Stimulated activated CD8-positive, alpha-beta memory T cell treated with anti-CD3 and anti-CD28 coated beads, Interleukin-15, amount 100 ng/mL, for 48 hours (primary cell): ENCODE data around the gene SPA17.
A peak's percentile ranks its signal among the peaks of the same experiment; 100 is the strongest.

Source experiments
- DNase-seq, 2 donors: peaks; one replicate each; pipeline ENCODE4 v3.0.0-alpha.2; 2020; ENCODE audit warnings: low read depth in 2 of 2

The SPA17 gene

GRCh38 chr11:124673333-124674167 is at the start of gene SPA17, which contains the start of gene SIAE:
TSS of gene SPA17 (plus strand) at chr11:124673904. CDS start at chr11:124675265, 1,361 bp downstream.
TSS of gene SIAE (minus strand) at chr11:124673739. CDS start at chr11:124673708, 31 bp downstream.
- DNase-seq, result peak; percentile 85 to 86

GRCh38 chr11:124625504-124626168 is 48.1 kb upstream of the SPA17 start:
- DNase-seq, result no peak

DNA sequence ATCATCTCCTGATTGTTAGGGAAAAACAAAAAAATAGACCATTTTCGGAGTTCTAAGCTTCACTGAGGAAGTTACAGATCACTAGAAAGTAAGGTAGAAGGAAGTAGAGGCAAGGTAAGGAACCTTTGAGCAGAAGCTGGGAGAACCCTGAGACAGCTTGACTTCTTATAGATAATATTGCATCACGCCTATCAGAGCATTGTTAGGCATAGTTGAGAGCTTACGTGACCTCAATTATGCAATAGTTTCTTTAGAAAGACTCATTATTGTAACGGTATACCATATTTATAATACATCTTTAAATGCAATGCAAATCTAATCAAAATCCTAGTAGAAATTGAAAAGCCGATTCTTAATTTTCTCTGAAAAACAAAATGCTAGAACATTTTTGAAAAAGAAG is 46.2 kb upstream of the SPA17 start:
- no peak for DNase-seq

GRCh38 chr11:124629961-124630360 is 43.7 kb upstream of the SPA17 start:
- no peak for DNase-seq

- no peak for DNase-seq
Measured at GRCh38 chr11:124633355-124633754, 40.3 kb upstream of the SPA17 start.

- DNase-seq, result no peak
Measured at GRCh38 chr11:124635932-124636331, 37.8 kb upstream of the SPA17 start.

DNA sequence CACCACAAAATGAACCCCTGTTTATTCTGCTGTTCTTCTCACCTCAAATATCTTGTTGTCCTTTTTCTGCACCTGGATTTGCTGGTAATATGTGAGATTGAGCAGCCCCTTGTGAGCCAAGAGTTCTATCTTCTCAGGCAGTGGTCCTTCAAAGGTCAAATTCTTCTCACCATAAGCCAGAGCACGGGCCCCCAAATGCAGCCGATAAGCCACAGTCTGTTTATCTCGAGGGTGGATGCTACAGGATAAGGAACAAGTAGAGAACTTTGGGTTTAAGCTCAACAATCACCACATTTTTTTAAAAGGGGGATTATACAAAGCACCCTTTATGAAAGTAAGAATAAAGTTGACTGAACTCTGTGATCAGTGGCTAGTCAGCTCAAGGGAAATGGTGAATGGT is 35.2 kb upstream of the SPA17 start:
- DNase-seq, result no peak

GRCh38 chr11:124639186-124639585 is 34.5 kb upstream of the SPA17 start:
- no peak for DNase-seq

GRCh38 chr11:124640666-124641065 is 33.0 kb upstream of the SPA17 start:
- no peak for DNase-seq

DNA sequence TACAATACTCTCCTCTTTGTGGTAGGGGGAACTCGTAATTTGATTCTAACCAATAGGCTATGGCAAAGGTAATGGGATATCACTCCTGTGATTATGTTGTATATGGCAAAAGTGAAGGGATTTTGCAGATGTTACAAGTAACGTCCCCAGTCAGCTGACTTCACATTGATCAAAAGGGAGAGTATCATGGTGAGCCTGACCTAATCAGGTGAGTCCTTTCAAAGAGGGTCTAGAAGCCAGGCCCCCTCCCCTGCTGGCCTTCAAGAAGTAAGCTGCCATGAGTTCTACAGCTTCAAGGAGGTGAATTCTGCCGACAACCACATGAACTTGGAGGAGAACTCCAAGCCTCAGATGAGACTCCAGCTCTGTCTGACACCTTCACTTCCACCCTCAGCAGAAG is 31.1 kb upstream of the SPA17 start:
- DNase-seq, result no peak

- DNase-seq, result no peak
Measured at GRCh38 chr11:124643042-124643604, 30.6 kb upstream of the SPA17 start.

DNA sequence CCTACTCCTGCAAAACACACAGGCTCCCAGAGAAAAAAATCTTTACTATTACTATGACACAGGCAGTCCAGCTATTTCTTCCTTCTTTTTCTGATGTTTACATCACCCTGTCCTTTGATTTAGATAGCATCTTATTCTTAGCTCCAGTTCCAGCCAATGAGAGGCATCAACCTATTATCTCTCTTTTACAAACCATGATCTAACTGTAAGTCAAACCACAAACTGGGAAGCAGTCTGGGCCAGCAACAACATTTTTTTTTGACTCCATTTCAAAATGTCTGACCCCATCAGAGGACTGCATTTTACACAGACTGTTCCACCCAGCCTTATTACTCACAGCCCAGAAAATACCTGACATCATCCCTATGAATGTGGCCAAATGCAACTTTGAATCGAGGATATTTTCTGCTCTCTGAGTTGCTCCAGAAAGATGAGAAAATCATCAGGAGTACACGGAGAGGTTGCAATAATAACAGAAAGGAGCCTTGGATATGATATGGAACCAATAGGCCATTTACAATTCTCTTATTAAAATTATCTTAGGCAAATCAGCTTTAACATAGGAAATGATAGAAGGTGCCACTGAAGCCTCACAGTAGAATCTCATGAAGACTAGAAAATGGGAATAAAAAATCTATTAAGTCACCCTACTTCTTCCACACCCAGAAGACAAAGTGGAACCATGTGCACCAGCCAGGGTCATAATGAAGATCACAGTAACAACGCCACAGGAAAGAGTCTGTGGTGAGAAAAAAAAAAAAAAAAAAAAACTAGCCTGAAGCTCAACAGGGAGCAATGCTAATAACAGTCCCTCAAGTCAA is 29.9 kb upstream of the SPA17 start:
- DNase-seq, result no peak

DNA sequence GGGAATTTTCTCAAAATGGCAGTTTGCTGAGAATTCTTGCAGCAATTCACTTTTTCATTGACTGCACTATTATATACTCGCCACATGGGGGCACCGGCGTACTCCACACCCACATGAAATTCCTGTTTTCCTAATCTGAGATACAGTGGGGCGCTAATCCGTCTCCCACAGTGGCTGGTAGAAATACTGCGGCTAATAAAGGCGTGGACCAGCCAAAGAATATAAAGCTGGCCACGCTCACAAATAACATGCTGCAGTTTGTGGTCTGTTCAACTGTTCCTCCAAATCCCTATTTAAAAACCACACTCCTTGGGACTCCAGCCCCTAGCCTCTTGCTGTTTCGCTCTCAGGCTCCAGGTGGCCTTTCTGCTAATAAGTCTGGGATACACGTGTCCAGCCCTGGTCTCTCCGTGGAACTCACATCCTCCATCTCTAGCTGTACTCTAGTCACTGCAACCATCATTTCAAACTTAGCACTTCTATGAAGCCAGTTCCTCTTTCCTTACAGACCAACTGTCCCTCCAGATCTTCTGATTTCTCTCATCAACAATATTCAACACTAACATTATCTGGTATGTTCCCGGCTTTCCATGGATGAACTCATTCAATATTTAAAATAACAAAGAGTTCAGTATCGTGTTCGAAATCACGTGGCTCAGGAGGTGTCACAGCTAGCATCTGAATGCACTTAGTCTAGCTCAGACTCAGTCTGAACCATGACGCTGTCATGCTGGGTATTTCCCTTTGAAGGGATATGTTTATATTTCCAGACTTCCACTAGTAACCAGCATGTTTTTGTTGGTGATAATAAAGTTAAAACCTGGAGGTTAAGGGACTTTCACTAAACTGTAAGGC is 29.1 kb upstream of the SPA17 start:
- DNase-seq, result no peak

GRCh38 chr11:124646148-124646547 is 27.6 kb upstream of the SPA17 start:
- DNase-seq, result no peak

GRCh38 chr11:124648610-124649009 is 25.1 kb upstream of the SPA17 start:
- DNase-seq, result no peak

GRCh38 chr11:124656774-124657630 is 16.7 kb upstream of the SPA17 start:
- DNase-seq, result no peak

DNA sequence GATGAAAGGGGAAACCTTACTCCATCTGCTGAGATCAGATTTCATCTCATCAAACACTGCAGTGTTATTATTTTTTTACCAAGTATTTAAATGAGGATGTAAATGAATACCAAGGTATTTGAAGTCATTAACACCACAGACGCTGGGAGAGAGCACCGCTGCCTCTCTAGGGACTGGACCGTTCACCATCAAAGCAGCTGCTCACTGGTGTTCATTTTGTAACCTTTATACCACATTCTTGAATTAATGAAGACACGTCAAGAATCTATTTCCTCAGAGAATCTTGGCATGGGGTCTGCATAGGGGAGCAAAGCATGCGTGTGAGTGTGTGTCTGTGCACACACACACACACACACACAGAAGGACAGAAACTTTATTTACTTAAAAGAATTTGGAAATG is 15.8 kb upstream of the SPA17 start:
- no peak for DNase-seq

- DNase-seq, result no peak
Measured at GRCh38 chr11:124658501-124658900, 15.2 kb upstream of the SPA17 start.

DNA sequence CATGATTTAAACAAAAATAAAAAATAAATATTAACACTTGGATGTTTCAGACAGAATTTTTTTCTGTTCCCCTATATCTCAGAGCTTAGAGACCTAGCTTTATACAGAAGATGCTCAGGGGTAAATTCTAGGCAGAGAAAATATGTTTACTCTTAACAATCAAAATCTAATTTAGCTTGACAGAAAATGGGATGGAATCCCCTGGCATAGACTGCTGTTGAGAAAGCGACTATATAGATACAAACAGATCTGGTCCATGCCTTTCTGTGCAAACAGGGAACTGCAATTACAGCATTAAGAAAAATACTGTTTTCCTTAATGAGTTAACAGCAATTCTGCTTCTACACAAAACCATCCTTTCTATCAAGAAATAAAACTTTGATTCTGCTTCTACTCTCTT is 14.7 kb upstream of the SPA17 start:
- DNase-seq, result no peak

DNA sequence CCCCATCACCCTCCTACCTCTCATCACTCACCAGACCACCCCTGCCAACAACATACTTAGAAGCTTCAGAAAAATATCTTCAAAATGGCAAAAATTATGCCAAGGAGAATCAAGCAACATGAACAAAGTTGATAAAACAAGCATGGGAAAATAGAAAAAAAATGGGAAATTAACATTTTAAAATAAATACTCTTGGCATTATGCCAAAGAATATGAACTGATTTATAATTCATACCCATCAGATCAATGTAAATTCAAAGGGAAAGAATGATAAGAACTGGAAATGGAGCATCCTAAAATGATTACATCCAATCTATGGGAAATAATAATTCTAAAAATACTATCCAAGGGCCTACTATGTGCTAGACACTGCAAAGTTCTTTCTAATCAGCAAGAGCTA is 12.2 kb upstream of the SPA17 start:
- DNase-seq, result no peak
